HepG2 (cell line): ENCODE results near the gene ATG16L2. TPM values are rescaled to one million over a fixed set of nuclear protein-coding genes. Genes with fewer than 3 reads are reported as not detected.

Source experiments
- ATAC-seq: fragments of 200-7000 bp; cut with Tn5 transposase; 3 replicates; pipeline ENCODE4 v1.9.1; 2020; ENCODE audit warnings: mild to moderate bottlenecking, moderate library complexity
- BruUV-seq: library from RNA; stranded (reverse); fragments of 400-500 nt; replicated peaks from 2 replicates; lab custom pipeline; 2021; lab: Mats Ljungman, UMichigan
- CTCF ChIA-PET: fragments of 300-600 bp; formaldehyde crosslinking; extraction: SDS; loops from one replicate; lab custom pipeline; 2021; ENCODE audit warnings: low total read pairs, inconsistent platforms, low intra/inter-chr PET ratio; lab: Yijun Ruan, JAX
- POLR2A ChIA-PET: fragments of 350-600 bp; sonication (Branson Sonifier 250); formaldehyde crosslinking; loops from one replicate; lab custom pipeline; 2020; ENCODE audit warnings: antibody characterized with exemption, inconsistent platforms; lab: Yijun Ruan, JAX
- DNase-seq: peaks from one replicate; pipeline ENCODE4 v3.0.0-alpha.2; 2015; ENCODE audit warnings: low spot score
- FAIRE-seq: peaks from 3 replicates; lab custom pipeline; 2011; peaks lifted over from hg19 to GRCh38; lab: Jason Lieb, UNC
- H2AFZ ChIP-seq: one replicate; pipeline ENCODE4 v1.6.1; 2011; ENCODE audit warnings: low read length, inconsistent platforms
- H3K27ac ChIP-seq: fragments of 300-600 bp; 3 replicates; pipeline ENCODE4 v1.8.0; 2011; ENCODE audit warnings: mixed run types, mild to moderate bottlenecking, mixed read lengths, low read length, inconsistent platforms; ENCODE audit not compliant: insufficient read depth; ENCODE audit errors: extremely low read length
- H3K27me3 ChIP-seq, 2 experiments: fragments of 200-600 bp in 1 of 2; 2 replicates in 1 of 2; 3 replicates in 1 of 2; pipeline versions ENCODE4 v1.6.0 to v1.8.0; 2011; ENCODE audit warnings: low read length in 2 of 2, mild to moderate bottlenecking in 2 of 2, moderate library complexity in 2 of 2, inconsistent platforms in 1 of 2; ENCODE audit not compliant: insufficient read depth in 2 of 2, control insufficient read depth in 1 of 2
- H3K36me3 ChIP-seq, 2 experiments: fragments of 200-600 bp in 1 of 2; replicated peaks in 1 of 2; 2 replicates in 1 of 2; 3 replicates in 1 of 2; pipeline versions ENCODE4 v1.5.1 to v1.8.0; 2011; ENCODE audit warnings: low read length in 2 of 2, inconsistent platforms in 1 of 2; ENCODE audit not compliant: insufficient read depth in 2 of 2, control insufficient read depth in 1 of 2
- H3K4me1 ChIP-seq: 2 replicates; pipeline ENCODE4 v1.5.1; 2012; ENCODE audit warnings: low read length, inconsistent platforms; ENCODE audit not compliant: insufficient read depth
- H3K4me2 ChIP-seq: 2 replicates; pipeline ENCODE4 v1.6.0; 2011; ENCODE audit warnings: low read depth, low read length, inconsistent platforms
- H3K4me3 ChIP-seq, 3 experiments: fragments of 200-600 bp in 1 of 3; sonication (generic), shearing (Covaris generic) in 1 of 3; replicated peaks in 1 of 3; 2 replicates each; pipeline ENCODE4 v1.5.1; 2011 to 2016; ENCODE audit warnings: low read length in 3 of 3, inconsistent platforms in 2 of 3, low read depth in 2 of 3, mild to moderate bottlenecking in 2 of 3, control low read depth in 1 of 3, mixed read lengths in 1 of 3; ENCODE audit not compliant: insufficient read depth in 1 of 3
- H3K79me2 ChIP-seq: one replicate; pipeline ENCODE4 v1.6.1; 2011; ENCODE audit warnings: low read length, inconsistent platforms; ENCODE audit not compliant: insufficient read depth
- H3K9ac ChIP-seq: 2 replicates; pipeline ENCODE4 v1.6.0; 2011; ENCODE audit warnings: mild to moderate bottlenecking, low read depth, low read length, inconsistent platforms; ENCODE audit not compliant: insufficient read depth
- H3K9me3 ChIP-seq: 2 replicates; pipeline ENCODE4 v1.5.1; 2012; ENCODE audit warnings: mild to moderate bottlenecking, low read length
- H4K20me1 ChIP-seq: 2 replicates; pipeline ENCODE4 v1.6.0; 2011; ENCODE audit warnings: inconsistent platforms, mild to moderate bottlenecking, low read length, moderate library complexity; ENCODE audit not compliant: insufficient read depth
- ARNTL ChIP-seq: sonication (generic); formaldehyde crosslinking; IDR thresholded peaks from 2 replicates; pipeline ENCODE4 v1.4.0; 2020; ENCODE audit warnings: mild to moderate bottlenecking, missing genetic modification reagents
- ETV5 ChIP-seq: IDR thresholded peaks from 2 replicates; pipeline ENCODE4 v1.6.1; 2018; ENCODE audit warnings: missing biosample characterization, missing genetic modification reagents, inconsistent platforms, borderline replicate concordance
- GLI4 ChIP-seq: sonication (generic); formaldehyde crosslinking; IDR thresholded peaks from 2 replicates; pipeline ENCODE4 v1.5.1; 2020; ENCODE audit warnings: missing genetic modification reagents, mild to moderate bottlenecking, moderate library complexity, borderline replicate concordance
- HNF1A ChIP-seq, 2 experiments: sonication (generic) in 1 of 2; formaldehyde crosslinking in 1 of 2; IDR thresholded peaks; 2 replicates each; pipeline versions ENCODE4 v1.4.0 to v1.6.1; 2016 to 2020; ENCODE audit warnings: borderline replicate concordance in 1 of 2, low read depth in 1 of 2, mild to moderate bottlenecking in 1 of 2, missing genetic modification reagents in 1 of 2
- NR2F2 ChIP-seq: IDR thresholded peaks from 2 replicates; pipeline ENCODE4 v1.6.1; 2012; ENCODE audit warnings: low read depth, inconsistent platforms, borderline replicate concordance
- SNAPC4 ChIP-seq: sonication (generic); formaldehyde crosslinking; IDR thresholded peaks from 2 replicates; pipeline ENCODE4 v1.4.0; 2020; ENCODE audit warnings: mild to moderate bottlenecking, missing genetic modification reagents
- TEAD3 ChIP-seq: optimal IDR thresholded peaks from 2 replicates; pipeline ENCODE3; 2016; ENCODE audit warnings: borderline replicate concordance
- UBTF ChIP-seq: sonication (generic); formaldehyde crosslinking; IDR thresholded peaks from 2 replicates; pipeline ENCODE4 v1.4.0; 2020; ENCODE audit warnings: mild to moderate bottlenecking, missing genetic modification reagents
- ZIK1 ChIP-seq: sonication (generic); formaldehyde crosslinking; IDR thresholded peaks from 2 replicates; pipeline ENCODE4 v1.5.0; 2020; ENCODE audit warnings: mild to moderate bottlenecking, low read depth, missing genetic modification reagents, borderline replicate concordance
- ZNF17 ChIP-seq: sonication (generic); formaldehyde crosslinking; IDR thresholded peaks from 2 replicates; pipeline ENCODE4 v1.5.0; 2020; ENCODE audit warnings: mild to moderate bottlenecking, missing genetic modification reagents
- ZNF232 ChIP-seq: sonication (generic); formaldehyde crosslinking; IDR thresholded peaks from 2 replicates; pipeline ENCODE4 v1.4.0; 2020; ENCODE audit warnings: missing genetic modification reagents, borderline replicate concordance
- WGBS: methylation state at CpG from one replicate; pipeline ENCODE4 v1.1.6; 2017; ENCODE audit warnings: low lambda C conversion rate; 5-methylcytosine and 5-hydroxymethylcytosine counted together
- in situ Hi-C: cut with HindIII; loops from 2 replicates; pipeline ENCODE4 v1.10.0; 2017; ENCODE audit warnings: low pct_unique_long_range_greater_than_20kb; ENCODE audit not compliant: extremely low pct_ligation_motif_present
- intact Hi-C: fragments of 100-400 bp; cut with micrococcal nuclease; formaldehyde crosslinking; loops from one replicate; pipeline ENCODE4 v1.10.0; 2022; ENCODE audit not compliant: unreplicated experiment
- polyA plus RNA-seq, 8 experiments: library from polyadenylated mRNA; depleted of rRNA in 3 of 8; stranded (reverse) in 7 of 8; unstranded in 1 of 8; fragments of >200 nt; fragmentation: Illumina TruSeq in 4 of 8; extraction: Trizol in 4 of 8; gene quantifications; 2 replicates each; pipeline versions ENCODE4 v1.2.1 to v1.2.3, GENCODE V29; 2011 to 2016; ENCODE audit warnings: low read depth in 4 of 8, missing spikeins in 1 of 8, mixed read lengths in 1 of 8; ENCODE audit not compliant: insufficient read depth in 1 of 8
- total RNA-seq, 5 experiments: library from RNA; depleted of rRNA; stranded (reverse); fragments of >200 nt; fragmentation: Illumina TruSeq; extraction: Trizol; gene quantifications; 2 replicates each; pipeline ENCODE4 v1.2.3, GENCODE V29; 2016; ENCODE audit warnings: low read depth in 1 of 5
- TF ChIP-seq, protein P1 (sequence below): sonication (generic); formaldehyde crosslinking; IDR thresholded peaks from 2 replicates; pipeline ENCODE4 v1.5.0; 2020; ENCODE audit warnings: missing genetic modification reagents

ATG16L2 gene
- total and polyA plus RNA-seq, 2 of the 13 experiments (the other 11 are each of a cell fraction or from before 2014, with no cell fraction given): 6.2 to 14.8 TPM

GRCh38 chr11:72850832-72851231 lies 36.6 kb downstream of the ATG16L2 start:
- Histone ChIP-seq H2AFZ (no peak overlapping the region), H3K9me3 (no peaks in the 10 kb centered on the region), H3K4me2 (no peak overlapping the region), H3K9ac (no peak overlapping the region), H3K79me2 (no peaks in the 10 kb centered on the region), H3K27me3 (no peaks in the 10 kb centered on the region), H3K36me3 (peaks cover 10 to 36% of the 10 kb centered on the region in 2 experiments), H3K4me1 (no peaks in the 10 kb centered on the region), H4K20me1 (no peaks in the 10 kb centered on the region), H3K4me3 (no peak overlapping the region), H3K27ac (no peak overlapping the region)
- intact Hi-C loops: no loop called here
- in situ Hi-C loops: no loop called here
- ChIA-PET CTCF (no interaction called here), POLR2A (no interaction called here)
- DNase-seq (no peak), ATAC-seq (no peak), FAIRE-seq (no peak)
- 96% methylated on average over 3 of the region's 3 CpGs for WGBS
- TF ChIP-seq ETV5: no peak
- TF ChIP-seq, protein P1, sequence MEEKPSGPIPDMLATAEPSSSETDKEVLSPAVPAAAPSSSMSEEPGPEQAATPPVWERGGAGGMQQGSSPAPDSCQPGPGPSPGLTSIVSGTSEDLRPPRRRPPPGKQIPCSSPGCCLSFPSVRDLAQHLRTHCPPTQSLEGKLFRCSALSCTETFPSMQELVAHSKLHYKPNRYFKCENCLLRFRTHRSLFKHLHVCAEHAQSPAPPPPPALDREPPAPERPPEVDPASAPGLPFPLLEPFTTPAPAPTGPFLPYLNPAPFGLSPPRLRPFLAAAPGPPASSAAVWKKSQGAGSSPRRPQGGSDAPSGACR (CRISPR knock-in tag): no peak
- no peak for TF ChIP-seq ARNTL (CRISPR knock-in tag)
- TF ChIP-seq ZIK1: no peak
- TF ChIP-seq ZNF232: no peak
- TF ChIP-seq NR2F2: no peak
- TF ChIP-seq GLI4 (CRISPR knock-in tag): no peak
- TF ChIP-seq SNAPC4 (CRISPR knock-in tag): no peak
- no peak for TF ChIP-seq UBTF (CRISPR knock-in tag)
- no peak for TF ChIP-seq HNF1A (IDR thresholded peaks at IDR 0.05; ENCODE audit: low read depth)
- TF ChIP-seq HNF1A (CRISPR knock-in tag; IDR thresholded peaks at IDR 0.05; ENCODE audit: borderline replicate concordance): no peak
- TF ChIP-seq TEAD3 (CRISPR knock-in tag): no peak
- TF ChIP-seq ZNF17 (CRISPR knock-in tag): no peak
- no TSS peak for BruUV-seq
